ENCODE results near the gene RAD9B. TPM values are rescaled to one million over a fixed set of nuclear protein-coding genes. Genes with fewer than 3 reads are reported as not detected.

Gene RAD9B
- total and polyA plus RNA-seq, 10 of the 15 experiments (the other 5 are each of a cell fraction or from before 2014, with no cell fraction given), result 0.54 to 2.0 (median 1.3) TPM

DNA sequence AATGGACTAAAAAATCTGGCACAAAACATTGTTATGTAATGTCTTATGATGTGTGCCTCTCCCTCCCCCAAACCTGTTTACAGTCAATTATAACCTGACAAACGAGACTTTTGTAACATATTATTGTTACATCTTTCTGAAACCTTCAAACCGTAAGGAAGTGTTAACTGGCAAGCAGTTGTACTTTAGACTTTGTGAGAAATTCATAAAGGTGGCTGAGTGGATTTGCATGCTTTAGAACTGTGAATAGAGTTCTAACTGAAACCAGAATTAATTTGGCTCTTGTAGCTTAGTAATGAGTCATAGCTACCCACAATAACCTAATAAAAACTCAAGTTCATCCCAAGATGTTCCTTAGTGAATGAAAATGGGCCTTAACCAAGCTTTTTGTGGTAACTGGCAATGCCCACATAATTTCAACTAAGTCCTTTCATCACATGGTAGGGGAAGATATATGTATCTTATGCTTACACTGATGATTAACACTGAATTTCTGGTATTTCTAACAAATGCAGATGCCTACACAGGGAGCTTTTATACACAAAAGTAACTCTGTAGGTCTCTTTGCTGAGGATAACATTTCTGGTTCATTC lies 29.7 kb downstream of the RAD9B start (continued):
- TF ChIP-seq SREBF2 (IDR thresholded peaks at IDR 0.05; ENCODE audit: low read length) (no peak), SP1 (IDR thresholded peaks at IDR 0.05; ENCODE audit: low read depth, low read length) (peak; percentile 65), CHD1 (IDR thresholded peaks at IDR 0.05; ENCODE audit: low read depth, low read length) (no peak; the same call in 1 of the 2 replicates), SMAD1 (IDR thresholded peaks at IDR 0.05; ENCODE audit: low read depth, partially characterized antibody) (peak; percentile 68), PML (IDR thresholded peaks at IDR 0.05; ENCODE audit: low read length) (0 out of 2 replicates have a peak, but pooled peaks have one; percentile 25), RFX5 (IDR thresholded peaks at IDR 0.05; ENCODE audit: low read depth, low read length) (no peak), SPI1 (IDR thresholded peaks at IDR 0.05; ENCODE audit: borderline replicate concordance, insufficient read depth, low read depth, low read length) (peak; percentile 50; the same call in 1 of the 2 replicates), ZSCAN29 (IDR thresholded peaks at IDR 0.05) (0 out of 2 replicates have a peak, but pooled peaks have one; percentile 43), IKZF1 (conservative IDR thresholded peaks at IDR 0.05) (peak; percentile 98), SMC3 (IDR thresholded peaks at IDR 0.05; ENCODE audit: borderline replicate concordance, low read length) (no peak; the same call in 1 of the 2 replicates), SIX5 (IDR thresholded peaks at IDR 0.05; ENCODE audit: low read depth, low read length, severe bottlenecking) (no peak), POLR2AphosphoS2 (IDR thresholded peaks at IDR 0.05; ENCODE audit: low read depth, low read length) (no peak), TARDBP (IDR thresholded peaks at IDR 0.05; ENCODE audit: borderline replicate concordance) (no peak), MTA2 (IDR thresholded peaks at IDR 0.05; ENCODE audit: low read depth) (peak; percentile 100), PAX5 (IDR thresholded peaks at IDR 0.05; ENCODE audit: borderline replicate concordance, low read depth, low read length) (peak; percentile 61), STAT3 (IDR thresholded peaks at IDR 0.05; ENCODE audit: low read depth, low read length) (peak; percentile 76; the same call in 1 of the 2 replicates), KLF5 (IDR thresholded peaks at IDR 0.05; ENCODE audit: partially characterized antibody) (no peak), EP300 (IDR thresholded peaks at IDR 0.05; ENCODE audit: borderline replicate concordance in 1 of 2, control insufficient read depth in 1 of 2, low read depth in 2 of 2, low read length in 2 of 2) (peak; percentile 95 to 96), RB1 (IDR thresholded peaks at IDR 0.05; ENCODE audit: borderline replicate concordance) (peak; percentile 17; the same call in 1 of the 2 replicates), ETV6 (conservative IDR thresholded peaks at IDR 0.05 in 1 of 2, IDR thresholded peaks at IDR 0.05 in 1 of 2; ENCODE audit: borderline replicate concordance in 1 of 2, low read depth in 1 of 2) (peak in 1 of 2 experiments; percentile 18; a peak in 1 of 4 replicates), SRF (IDR thresholded peaks at IDR 0.05; ENCODE audit: low read depth in 2 of 2, low read length in 2 of 2) (no peak), KAT2A (conservative IDR thresholded peaks at IDR 0.05; ENCODE audit: control insufficient read depth, low read depth, low read length) (no peak), RCOR1 (conservative IDR thresholded peaks at IDR 0.05; ENCODE audit: low read depth, low read length) (no peak)
- TF ChIP-seq, protein P1, sequence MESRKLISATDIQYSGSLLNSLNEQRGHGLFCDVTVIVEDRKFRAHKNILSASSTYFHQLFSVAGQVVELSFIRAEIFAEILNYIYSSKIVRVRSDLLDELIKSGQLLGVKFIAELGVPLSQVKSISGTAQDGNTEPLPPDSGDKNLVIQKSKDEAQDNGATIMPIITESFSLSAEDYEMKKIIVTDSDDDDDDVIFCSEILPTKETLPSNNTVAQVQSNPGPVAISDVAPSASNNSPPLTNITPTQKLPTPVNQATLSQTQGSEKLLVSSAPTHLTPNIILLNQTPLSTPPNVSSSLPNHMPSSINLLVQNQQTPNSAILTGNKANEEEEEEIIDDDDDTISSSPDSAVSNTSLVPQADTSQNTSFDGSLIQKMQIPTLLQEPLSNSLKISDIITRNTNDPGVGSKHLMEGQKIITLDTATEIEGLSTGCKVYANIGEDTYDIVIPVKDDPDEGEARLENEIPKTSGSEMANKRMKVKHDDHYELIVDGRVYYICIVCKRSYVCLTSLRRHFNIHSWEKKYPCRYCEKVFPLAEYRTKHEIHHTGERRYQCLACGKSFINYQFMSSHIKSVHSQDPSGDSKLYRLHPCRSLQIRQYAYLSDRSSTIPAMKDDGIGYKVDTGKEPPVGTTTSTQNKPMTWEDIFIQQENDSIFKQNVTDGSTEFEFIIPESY (IDR thresholded peaks at IDR 0.05), result no peak
- TF ChIP-seq, protein P2, sequence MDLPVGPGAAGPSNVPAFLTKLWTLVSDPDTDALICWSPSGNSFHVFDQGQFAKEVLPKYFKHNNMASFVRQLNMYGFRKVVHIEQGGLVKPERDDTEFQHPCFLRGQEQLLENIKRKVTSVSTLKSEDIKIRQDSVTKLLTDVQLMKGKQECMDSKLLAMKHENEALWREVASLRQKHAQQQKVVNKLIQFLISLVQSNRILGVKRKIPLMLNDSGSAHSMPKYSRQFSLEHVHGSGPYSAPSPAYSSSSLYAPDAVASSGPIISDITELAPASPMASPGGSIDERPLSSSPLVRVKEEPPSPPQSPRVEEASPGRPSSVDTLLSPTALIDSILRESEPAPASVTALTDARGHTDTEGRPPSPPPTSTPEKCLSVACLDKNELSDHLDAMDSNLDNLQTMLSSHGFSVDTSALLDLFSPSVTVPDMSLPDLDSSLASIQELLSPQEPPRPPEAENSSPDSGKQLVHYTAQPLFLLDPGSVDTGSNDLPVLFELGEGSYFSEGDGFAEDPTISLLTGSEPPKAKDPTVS (IDR thresholded peaks at IDR 0.05; ENCODE audit: low read depth, low read length), result no peak
- TF ChIP-seq, protein P3, sequence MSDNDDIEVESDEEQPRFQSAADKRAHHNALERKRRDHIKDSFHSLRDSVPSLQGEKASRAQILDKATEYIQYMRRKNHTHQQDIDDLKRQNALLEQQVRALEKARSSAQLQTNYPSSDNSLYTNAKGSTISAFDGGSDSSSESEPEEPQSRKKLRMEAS (IDR thresholded peaks at IDR 0.05; ENCODE audit: low read depth, low read length), result no peak; the same call in 1 of the 2 replicates
- TF ChIP-seq, protein P4, sequence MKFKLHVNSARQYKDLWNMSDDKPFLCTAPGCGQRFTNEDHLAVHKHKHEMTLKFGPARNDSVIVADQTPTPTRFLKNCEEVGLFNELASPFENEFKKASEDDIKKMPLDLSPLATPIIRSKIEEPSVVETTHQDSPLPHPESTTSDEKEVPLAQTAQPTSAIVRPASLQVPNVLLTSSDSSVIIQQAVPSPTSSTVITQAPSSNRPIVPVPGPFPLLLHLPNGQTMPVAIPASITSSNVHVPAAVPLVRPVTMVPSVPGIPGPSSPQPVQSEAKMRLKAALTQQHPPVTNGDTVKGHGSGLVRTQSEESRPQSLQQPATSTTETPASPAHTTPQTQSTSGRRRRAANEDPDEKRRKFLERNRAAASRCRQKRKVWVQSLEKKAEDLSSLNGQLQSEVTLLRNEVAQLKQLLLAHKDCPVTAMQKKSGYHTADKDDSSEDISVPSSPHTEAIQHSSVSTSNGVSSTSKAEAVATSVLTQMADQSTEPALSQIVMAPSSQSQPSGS (IDR thresholded peaks at IDR 0.05; ENCODE audit: low read length), result peak; percentile 79
